Liver (tissue), 3 donors: Measurements from ENCODE around the gene HIPK2.

Experiments used
- EGR1 ChIP-seq, 2 donors: IDR thresholded peaks; 2 replicates each; pipeline ENCODE4 v1.6.1; 2016 to 2018; ENCODE audit warnings: antibody characterized with exemption in 2 of 2, low read depth in 2 of 2
- GABPA ChIP-seq, 2 donors: IDR thresholded peaks in 1 of 2; conservative IDR thresholded peaks in 1 of 2; 2 replicates each; pipeline ENCODE4 v1.6.1; 2016; ENCODE audit warnings: antibody characterized with exemption in 2 of 2, mild to moderate bottlenecking in 1 of 2, moderate library complexity in 1 of 2
- HNF4A ChIP-seq, 2 donors: conservative IDR thresholded peaks; 2 replicates each; pipeline ENCODE4 v1.6.1; 2016; ENCODE audit warnings: antibody characterized with exemption in 2 of 2, mild to moderate bottlenecking in 2 of 2
- JUND ChIP-seq, 2 donors: IDR thresholded peaks; 2 replicates each; pipeline ENCODE4 v1.6.1; 2016; ENCODE audit warnings: antibody characterized with exemption in 2 of 2
- SP1 ChIP-seq: IDR thresholded peaks from 2 replicates; pipeline ENCODE4 v1.6.1; 2018; ENCODE audit warnings: antibody characterized with exemption, mild to moderate bottlenecking
- TAF1 ChIP-seq: conservative IDR thresholded peaks from 2 replicates; pipeline ENCODE4 v1.6.1; 2016; ENCODE audit warnings: antibody characterized with exemption, mild to moderate bottlenecking
- YY1 ChIP-seq: IDR thresholded peaks from 2 replicates; pipeline ENCODE4 v1.6.1; 2016; ENCODE audit warnings: antibody characterized with exemption, mild to moderate bottlenecking
- TF ChIP-seq, protein P1 (sequence below): fragments of 150-350 bp; IDR thresholded peaks from 2 replicates; pipeline ENCODE4 v1.5.1; 2017; ENCODE audit warnings: improper control_type of control experiment, low read depth, low read length; ENCODE audit not compliant: missing input control
- TF ChIP-seq, protein P2 (sequence below): IDR thresholded peaks from 2 replicates; pipeline ENCODE4 v1.6.1; 2016; ENCODE audit warnings: antibody characterized with exemption
- TF ChIP-seq, protein P3 (sequence below): IDR thresholded peaks from 2 replicates; pipeline ENCODE4 v1.6.1; 2016; ENCODE audit warnings: antibody characterized with exemption
- TF ChIP-seq, protein P4 (sequence below): IDR thresholded peaks from 2 replicates; pipeline ENCODE4 v1.6.1; 2016; ENCODE audit warnings: antibody characterized with exemption
- TF ChIP-seq, protein P5 (sequence below): IDR thresholded peaks from 2 replicates; pipeline ENCODE4 v1.6.1; 2016; ENCODE audit warnings: antibody characterized with exemption, mild to moderate bottlenecking
- donor health status: healthy.
- donor health status: healthy.

DNA sequence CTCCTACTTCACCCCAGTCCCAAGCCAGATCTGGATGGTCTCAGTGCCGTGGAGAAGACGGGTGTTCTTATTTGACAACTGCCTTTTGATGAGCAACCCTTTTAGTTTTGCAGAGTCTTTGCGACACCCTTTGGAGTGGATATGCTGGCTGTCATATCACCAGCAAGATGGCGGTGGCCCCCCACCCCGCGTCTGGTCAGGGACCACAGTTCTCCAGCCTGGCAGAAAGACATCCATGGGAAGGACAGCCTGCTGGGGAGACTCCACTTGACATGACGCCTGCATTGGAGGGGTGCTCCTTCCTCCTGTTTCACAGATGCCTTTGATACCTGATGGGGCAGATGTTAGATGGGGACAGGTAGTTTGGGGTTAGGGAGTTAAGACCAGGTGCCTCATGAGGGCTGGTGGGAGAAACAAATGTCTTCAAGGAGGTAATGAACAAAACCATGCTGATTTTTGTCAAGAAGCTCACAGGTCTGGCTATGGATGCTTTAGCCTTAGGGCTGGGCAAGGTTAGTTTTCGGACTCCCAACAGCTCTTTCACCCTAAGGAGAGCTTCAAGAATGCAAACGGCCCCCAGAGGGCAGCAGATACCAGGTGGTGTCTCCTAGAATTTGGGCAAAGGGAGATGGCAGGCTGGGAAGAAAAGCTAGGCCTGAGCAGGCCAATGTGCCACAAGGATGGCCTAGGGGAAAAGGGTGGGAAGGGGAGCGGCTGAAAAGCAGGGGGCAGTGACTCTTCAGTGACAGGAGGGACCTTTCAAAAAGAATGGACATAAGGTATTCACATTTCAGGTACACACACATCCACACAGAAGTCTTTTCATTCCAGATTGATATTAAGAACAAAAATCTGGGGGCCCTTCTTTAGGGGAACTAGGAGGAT lies 159.1 kb downstream of the HIPK2 start:
- TF ChIP-seq, protein P1, sequence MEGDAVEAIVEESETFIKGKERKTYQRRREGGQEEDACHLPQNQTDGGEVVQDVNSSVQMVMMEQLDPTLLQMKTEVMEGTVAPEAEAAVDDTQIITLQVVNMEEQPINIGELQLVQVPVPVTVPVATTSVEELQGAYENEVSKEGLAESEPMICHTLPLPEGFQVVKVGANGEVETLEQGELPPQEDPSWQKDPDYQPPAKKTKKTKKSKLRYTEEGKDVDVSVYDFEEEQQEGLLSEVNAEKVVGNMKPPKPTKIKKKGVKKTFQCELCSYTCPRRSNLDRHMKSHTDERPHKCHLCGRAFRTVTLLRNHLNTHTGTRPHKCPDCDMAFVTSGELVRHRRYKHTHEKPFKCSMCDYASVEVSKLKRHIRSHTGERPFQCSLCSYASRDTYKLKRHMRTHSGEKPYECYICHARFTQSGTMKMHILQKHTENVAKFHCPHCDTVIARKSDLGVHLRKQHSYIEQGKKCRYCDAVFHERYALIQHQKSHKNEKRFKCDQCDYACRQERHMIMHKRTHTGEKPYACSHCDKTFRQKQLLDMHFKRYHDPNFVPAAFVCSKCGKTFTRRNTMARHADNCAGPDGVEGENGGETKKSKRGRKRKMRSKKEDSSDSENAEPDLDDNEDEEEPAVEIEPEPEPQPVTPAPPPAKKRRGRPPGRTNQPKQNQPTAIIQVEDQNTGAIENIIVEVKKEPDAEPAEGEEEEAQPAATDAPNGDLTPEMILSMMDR = peak; percentile 50
- TF ChIP-seq, protein P2, sequence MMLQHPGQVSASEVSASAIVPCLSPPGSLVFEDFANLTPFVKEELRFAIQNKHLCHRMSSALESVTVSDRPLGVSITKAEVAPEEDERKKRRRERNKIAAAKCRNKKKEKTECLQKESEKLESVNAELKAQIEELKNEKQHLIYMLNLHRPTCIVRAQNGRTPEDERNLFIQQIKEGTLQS = no peak
- TF ChIP-seq TAF1 = no peak
- TF ChIP-seq, protein P3, sequence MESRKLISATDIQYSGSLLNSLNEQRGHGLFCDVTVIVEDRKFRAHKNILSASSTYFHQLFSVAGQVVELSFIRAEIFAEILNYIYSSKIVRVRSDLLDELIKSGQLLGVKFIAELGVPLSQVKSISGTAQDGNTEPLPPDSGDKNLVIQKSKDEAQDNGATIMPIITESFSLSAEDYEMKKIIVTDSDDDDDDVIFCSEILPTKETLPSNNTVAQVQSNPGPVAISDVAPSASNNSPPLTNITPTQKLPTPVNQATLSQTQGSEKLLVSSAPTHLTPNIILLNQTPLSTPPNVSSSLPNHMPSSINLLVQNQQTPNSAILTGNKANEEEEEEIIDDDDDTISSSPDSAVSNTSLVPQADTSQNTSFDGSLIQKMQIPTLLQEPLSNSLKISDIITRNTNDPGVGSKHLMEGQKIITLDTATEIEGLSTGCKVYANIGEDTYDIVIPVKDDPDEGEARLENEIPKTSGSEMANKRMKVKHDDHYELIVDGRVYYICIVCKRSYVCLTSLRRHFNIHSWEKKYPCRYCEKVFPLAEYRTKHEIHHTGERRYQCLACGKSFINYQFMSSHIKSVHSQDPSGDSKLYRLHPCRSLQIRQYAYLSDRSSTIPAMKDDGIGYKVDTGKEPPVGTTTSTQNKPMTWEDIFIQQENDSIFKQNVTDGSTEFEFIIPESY = no peak
- TF ChIP-seq YY1 = no peak
- TF ChIP-seq, protein P4, sequence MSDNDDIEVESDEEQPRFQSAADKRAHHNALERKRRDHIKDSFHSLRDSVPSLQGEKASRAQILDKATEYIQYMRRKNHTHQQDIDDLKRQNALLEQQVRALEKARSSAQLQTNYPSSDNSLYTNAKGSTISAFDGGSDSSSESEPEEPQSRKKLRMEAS = no peak
- no peak for TF ChIP-seq EGR1 (IDR thresholded peaks at IDR 0.05; ENCODE audit: low read depth in 2 of 2)
- TF ChIP-seq, protein P5, sequence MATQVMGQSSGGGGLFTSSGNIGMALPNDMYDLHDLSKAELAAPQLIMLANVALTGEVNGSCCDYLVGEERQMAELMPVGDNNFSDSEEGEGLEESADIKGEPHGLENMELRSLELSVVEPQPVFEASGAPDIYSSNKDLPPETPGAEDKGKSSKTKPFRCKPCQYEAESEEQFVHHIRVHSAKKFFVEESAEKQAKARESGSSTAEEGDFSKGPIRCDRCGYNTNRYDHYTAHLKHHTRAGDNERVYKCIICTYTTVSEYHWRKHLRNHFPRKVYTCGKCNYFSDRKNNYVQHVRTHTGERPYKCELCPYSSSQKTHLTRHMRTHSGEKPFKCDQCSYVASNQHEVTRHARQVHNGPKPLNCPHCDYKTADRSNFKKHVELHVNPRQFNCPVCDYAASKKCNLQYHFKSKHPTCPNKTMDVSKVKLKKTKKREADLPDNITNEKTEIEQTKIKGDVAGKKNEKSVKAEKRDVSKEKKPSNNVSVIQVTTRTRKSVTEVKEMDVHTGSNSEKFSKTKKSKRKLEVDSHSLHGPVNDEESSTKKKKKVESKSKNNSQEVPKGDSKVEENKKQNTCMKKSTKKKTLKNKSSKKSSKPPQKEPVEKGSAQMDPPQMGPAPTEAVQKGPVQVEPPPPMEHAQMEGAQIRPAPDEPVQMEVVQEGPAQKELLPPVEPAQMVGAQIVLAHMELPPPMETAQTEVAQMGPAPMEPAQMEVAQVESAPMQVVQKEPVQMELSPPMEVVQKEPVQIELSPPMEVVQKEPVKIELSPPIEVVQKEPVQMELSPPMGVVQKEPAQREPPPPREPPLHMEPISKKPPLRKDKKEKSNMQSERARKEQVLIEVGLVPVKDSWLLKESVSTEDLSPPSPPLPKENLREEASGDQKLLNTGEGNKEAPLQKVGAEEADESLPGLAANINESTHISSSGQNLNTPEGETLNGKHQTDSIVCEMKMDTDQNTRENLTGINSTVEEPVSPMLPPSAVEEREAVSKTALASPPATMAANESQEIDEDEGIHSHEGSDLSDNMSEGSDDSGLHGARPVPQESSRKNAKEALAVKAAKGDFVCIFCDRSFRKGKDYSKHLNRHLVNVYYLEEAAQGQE = no peak
- no peak for TF ChIP-seq SP1
- TF ChIP-seq GABPA (IDR thresholded peaks at IDR 0.05 in 1 of 2, conservative IDR thresholded peaks at IDR 0.05 in 1 of 2) = no peak
- no peak for TF ChIP-seq JUND (IDR thresholded peaks at IDR 0.05)
- TF ChIP-seq HNF4A (conservative IDR thresholded peaks at IDR 0.05) = no peak
